ENCODE results near the gene RBM4.

The RBM4 gene

DNA sequence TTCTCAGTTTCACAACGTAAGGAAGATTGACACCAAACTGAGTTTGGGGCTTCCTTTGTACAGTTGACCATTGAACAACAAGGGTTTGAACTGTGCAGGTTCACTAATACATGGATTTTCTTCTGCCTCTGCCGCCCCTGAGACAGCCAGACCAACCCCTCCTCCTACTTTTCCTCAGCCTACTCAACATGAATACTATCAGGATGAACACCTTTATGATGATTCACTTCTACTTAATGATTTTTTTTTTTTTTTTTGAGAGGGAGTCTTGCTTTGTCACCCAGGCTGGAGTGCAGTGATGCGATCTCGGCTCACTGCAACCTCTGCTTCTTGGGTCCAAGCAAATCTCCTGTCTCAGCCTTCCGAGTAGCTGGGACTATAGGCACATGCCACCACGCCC is 14.6 kb downstream of the RBM4 start:
- Histone ChIP-seq H3K4me3 (ENCODE audit: low read depth, low read length, poor library complexity, severe bottlenecking) (no peak overlapping the region), H3K27me3 (ENCODE audit: insufficient read depth, low read length) (no peaks in the 10 kb centered on the region), H3K4me2 (ENCODE audit: low read length) (no peak overlapping the region), H3K9me2 (ENCODE audit: low read depth, low read length) (no peaks in the 10 kb centered on the region), H3K9me3 (ENCODE audit: low read length) (no peaks in the 10 kb centered on the region), H2AFZ (ENCODE audit: low read length) (no peak overlapping the region), H3K27ac (ENCODE audit: low read depth, low read length, poor library complexity, severe bottlenecking) (no peak overlapping the region), H3K4me1 (ENCODE audit: insufficient read depth, low read length, severe bottlenecking) (peaks cover 5% of the 10 kb centered on the region), H3K36me3 (ENCODE audit: insufficient read depth, low read length) (peaks cover 77% of the 10 kb centered on the region), H3K79me2 (ENCODE audit: insufficient read depth, low read length) (peaks cover 20% of the 10 kb centered on the region), H3F3A (ENCODE audit: insufficient read depth, low read length) (0 out of 2 replicates have a peak, but pooled peaks cover 2% of the 10 kb centered on the region), H3K9ac (ENCODE audit: low read length) (no peak overlapping the region), H4K20me1 (ENCODE audit: insufficient read depth, low read length) (no peaks in the 10 kb centered on the region)
- TF ChIP-seq EZH2 (IDR thresholded peaks at IDR 0.05; ENCODE audit: borderline replicate concordance, low read length) = no peak
- TF ChIP-seq, protein P1, sequence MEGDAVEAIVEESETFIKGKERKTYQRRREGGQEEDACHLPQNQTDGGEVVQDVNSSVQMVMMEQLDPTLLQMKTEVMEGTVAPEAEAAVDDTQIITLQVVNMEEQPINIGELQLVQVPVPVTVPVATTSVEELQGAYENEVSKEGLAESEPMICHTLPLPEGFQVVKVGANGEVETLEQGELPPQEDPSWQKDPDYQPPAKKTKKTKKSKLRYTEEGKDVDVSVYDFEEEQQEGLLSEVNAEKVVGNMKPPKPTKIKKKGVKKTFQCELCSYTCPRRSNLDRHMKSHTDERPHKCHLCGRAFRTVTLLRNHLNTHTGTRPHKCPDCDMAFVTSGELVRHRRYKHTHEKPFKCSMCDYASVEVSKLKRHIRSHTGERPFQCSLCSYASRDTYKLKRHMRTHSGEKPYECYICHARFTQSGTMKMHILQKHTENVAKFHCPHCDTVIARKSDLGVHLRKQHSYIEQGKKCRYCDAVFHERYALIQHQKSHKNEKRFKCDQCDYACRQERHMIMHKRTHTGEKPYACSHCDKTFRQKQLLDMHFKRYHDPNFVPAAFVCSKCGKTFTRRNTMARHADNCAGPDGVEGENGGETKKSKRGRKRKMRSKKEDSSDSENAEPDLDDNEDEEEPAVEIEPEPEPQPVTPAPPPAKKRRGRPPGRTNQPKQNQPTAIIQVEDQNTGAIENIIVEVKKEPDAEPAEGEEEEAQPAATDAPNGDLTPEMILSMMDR (IDR thresholded peaks at IDR 0.05; ENCODE audit: low read length) = no peak

DNA sequence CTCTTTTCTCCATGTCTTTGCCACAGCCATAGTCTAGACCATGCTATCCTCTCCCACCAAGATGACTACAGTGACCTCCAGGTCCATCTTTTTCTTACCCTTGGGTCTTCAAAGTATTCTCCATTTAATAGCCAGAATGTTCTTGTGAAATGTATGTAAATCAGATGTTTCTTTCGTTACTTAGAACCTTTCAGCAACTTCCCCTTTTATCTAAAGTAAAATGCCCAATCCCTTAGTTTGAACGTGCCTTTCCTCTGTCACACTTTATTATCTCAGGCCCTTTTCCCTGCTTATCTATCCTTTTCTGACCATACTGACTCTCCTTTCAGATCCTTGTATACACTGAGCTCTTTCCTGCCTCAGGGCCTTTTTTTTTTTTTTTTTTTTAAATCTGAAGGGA is 21.3 kb downstream of the RBM4 start:
- peak overlapping the region; percentile 84 for H3K27ac ChIP-seq (ENCODE audit: low read depth, low read length, poor library complexity, severe bottlenecking)
- H3K79me2 ChIP-seq (ENCODE audit: insufficient read depth, low read length) = peaks cover 4% of the 10 kb centered on the region; the same call in 1 of the 2 replicates
- no peak overlapping the region for H2AFZ ChIP-seq (ENCODE audit: low read length)
- H3K4me3 ChIP-seq (ENCODE audit: low read depth, low read length, poor library complexity, severe bottlenecking) = no peak overlapping the region
- no peaks in the 10 kb centered on the region for H4K20me1 ChIP-seq (ENCODE audit: insufficient read depth, low read length)
- TF ChIP-seq, protein P1 (IDR thresholded peaks at IDR 0.05; ENCODE audit: low read length) = no peak
- no peak for TF ChIP-seq EZH2 (IDR thresholded peaks at IDR 0.05; ENCODE audit: borderline replicate concordance, low read length)
- H3K4me1 ChIP-seq (ENCODE audit: insufficient read depth, low read length, severe bottlenecking) = peaks cover 26% of the 10 kb centered on the region
- H3K9ac ChIP-seq (ENCODE audit: low read length) = no peak overlapping the region; the same call in 1 of the 2 replicates
- H3F3A ChIP-seq (ENCODE audit: insufficient read depth, low read length) = peaks cover 10% of the 10 kb centered on the region; the same call in 1 of the 2 replicates
- H3K27me3 ChIP-seq (ENCODE audit: insufficient read depth, low read length) = no peaks in the 10 kb centered on the region
- no peaks in the 10 kb centered on the region for H3K9me3 ChIP-seq (ENCODE audit: low read length)
- peak overlapping the region; percentile 22; the same call in 1 of the 2 replicates for H3K4me2 ChIP-seq (ENCODE audit: low read length)
- no peaks in the 10 kb centered on the region for H3K9me2 ChIP-seq (ENCODE audit: low read depth, low read length)
- peaks cover 70% of the 10 kb centered on the region for H3K36me3 ChIP-seq (ENCODE audit: insufficient read depth, low read length)

DNA sequence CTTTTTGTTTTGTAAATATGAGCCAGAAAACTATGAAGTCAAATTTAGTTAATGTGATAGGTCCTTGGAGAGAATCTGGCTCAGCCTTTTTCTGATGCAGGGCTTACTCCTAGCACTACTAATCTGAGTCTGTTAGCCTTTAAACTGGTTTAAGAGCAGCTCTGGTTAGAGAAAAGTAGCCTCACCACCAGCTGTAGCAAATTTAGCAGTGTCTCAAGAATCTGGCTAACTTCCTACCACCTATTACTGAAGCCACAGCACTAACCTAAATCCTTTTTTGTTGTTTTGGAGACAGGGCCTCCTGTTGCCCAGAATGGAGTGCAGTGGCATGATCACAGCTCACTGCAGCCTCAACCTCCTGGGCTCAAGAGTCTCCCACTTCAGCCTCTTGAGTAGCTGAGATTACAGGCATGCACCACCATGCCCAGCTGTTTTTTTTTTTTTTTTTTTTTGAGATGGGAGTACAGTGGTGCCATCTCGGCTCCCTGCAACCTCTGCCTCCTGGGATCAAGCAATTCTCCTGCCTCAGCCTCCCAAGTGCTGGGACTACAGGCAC is 25.3 kb downstream of the RBM4 start:
- Histone ChIP-seq H3K9me2 (ENCODE audit: low read depth, low read length) (no peaks in the 10 kb centered on the region), H2AFZ (ENCODE audit: low read length) (no peak overlapping the region), H4K20me1 (ENCODE audit: insufficient read depth, low read length) (no peaks in the 10 kb centered on the region), H3K36me3 (ENCODE audit: insufficient read depth, low read length) (peaks cover 81% of the 10 kb centered on the region), H3K9me3 (ENCODE audit: low read length) (no peaks in the 10 kb centered on the region), H3K9ac (ENCODE audit: low read length) (no peak overlapping the region), H3K79me2 (ENCODE audit: insufficient read depth, low read length) (peaks cover 9% of the 10 kb centered on the region; the same call in 1 of the 2 replicates), H3K4me3 (ENCODE audit: low read depth, low read length, poor library complexity, severe bottlenecking) (no peak overlapping the region), H3K27me3 (ENCODE audit: insufficient read depth, low read length) (no peaks in the 10 kb centered on the region), H3K4me2 (ENCODE audit: low read length) (no peak overlapping the region), H3F3A (ENCODE audit: insufficient read depth, low read length) (peaks cover 8% of the 10 kb centered on the region; the same call in 1 of the 2 replicates), H3K4me1 (ENCODE audit: insufficient read depth, low read length, severe bottlenecking) (peaks cover 15% of the 10 kb centered on the region), H3K27ac (ENCODE audit: low read depth, low read length, poor library complexity, severe bottlenecking) (no peak overlapping the region)
- TF ChIP-seq, protein P1 (IDR thresholded peaks at IDR 0.05; ENCODE audit: low read length) = no peak
- no peak for TF ChIP-seq EZH2 (IDR thresholded peaks at IDR 0.05; ENCODE audit: borderline replicate concordance, low read length)

Data from OCI-LY1 (cell line).